Suprapubic skin (tissue), 4 donors: ENCODE measurements around the gene KIF6. TPM values are rescaled to one million over a fixed set of nuclear protein-coding genes. Genes with fewer than 3 reads are reported as not detected.

Experiments used
- DNase-seq, 2 donors: peaks; one replicate each; pipeline ENCODE4 v3.0.0-alpha.2; 2019; ENCODE audit warnings: low spot score in 2 of 2
- H3K27ac ChIP-seq: fragments of 200-600 bp; sonication (generic); one replicate; pipeline ENCODE4 v1.5.1; 2019
- H3K27me3 ChIP-seq: fragments of 200-600 bp; sonication (generic); one replicate; pipeline ENCODE4 v1.5.1; 2019
- H3K36me3 ChIP-seq: fragments of 200-600 bp; sonication (generic); one replicate; pipeline ENCODE4 v1.5.1; 2019
- H3K4me1 ChIP-seq: fragments of 200-600 bp; sonication (generic); one replicate; pipeline ENCODE4 v1.5.1; 2019
- H3K4me3 ChIP-seq: fragments of 200-600 bp; sonication (generic); one replicate; pipeline ENCODE4 v1.5.1; 2019; ENCODE audit warnings: mild to moderate bottlenecking
- H3K9me3 ChIP-seq: fragments of 200-600 bp; sonication (generic); one replicate; pipeline ENCODE4 v1.5.1; 2019
- EP300 ChIP-seq: sonication (generic); formaldehyde crosslinking; IDR thresholded peaks from one replicate; pipeline ENCODE4 v1.6.1; 2017; ENCODE audit warnings: antibody characterized with exemption
- POLR2A ChIP-seq, 2 donors: fragments of 450-650 bp; IDR thresholded peaks; one replicate each; pipeline ENCODE4 v1.6.1; 2017; ENCODE audit warnings: antibody characterized with exemption in 2 of 2, mild to moderate bottlenecking in 2 of 2, moderate library complexity in 2 of 2
- POLR2AphosphoS5 ChIP-seq, 3 donors: sonication (generic); formaldehyde crosslinking; IDR thresholded peaks; one replicate each; pipeline ENCODE4 v1.6.1; 2017; ENCODE audit warnings: antibody characterized with exemption in 3 of 3
- WGBS: methylation state at CpG from one replicate; pipeline ENCODE4 v1.1.5; 2018; 5-methylcytosine and 5-hydroxymethylcytosine counted together
- total RNA-seq, 4 donors: library from RNA; depleted of rRNA; stranded (reverse); fragments of >200 nt; gene quantifications; one replicate each; pipeline ENCODE4 v1.1.0, GENCODE V29; 2016
- TF ChIP-seq, protein P1 (sequence below), 2 donors: fragments of 200-600 bp in 1 of 2; fragments of 450-650 bp in 1 of 2; sonication (generic) in 1 of 2; IDR thresholded peaks; one replicate each; pipeline ENCODE4 v1.5.1; 2016 to 2019; ENCODE audit warnings: antibody characterized with exemption in 2 of 2, mild to moderate bottlenecking in 1 of 2, moderate library complexity in 1 of 2

The KIF6 gene
- total RNA-seq, 4 donors from 2014 or later = 0.18 to 1.1 TPM; not detected in 2

DNA sequence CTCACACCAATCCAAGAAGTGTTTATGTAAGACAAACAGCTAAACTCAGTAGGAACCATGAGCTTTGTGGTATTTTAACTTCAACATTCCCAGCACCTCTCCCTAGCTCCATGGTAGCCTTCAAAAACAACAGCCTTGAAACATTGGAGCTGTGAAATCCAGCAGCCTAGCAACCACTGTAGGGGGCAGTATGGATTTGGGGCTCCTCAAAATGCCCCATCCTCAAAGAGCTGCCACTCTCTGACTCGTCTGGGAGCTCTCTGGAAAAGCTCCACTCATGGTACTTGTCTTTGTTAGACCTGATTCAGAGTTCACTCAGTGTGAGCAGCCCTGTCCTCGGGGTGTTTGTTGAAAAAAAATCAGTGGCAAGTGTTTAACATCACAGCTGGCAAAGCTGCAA, 82.9 kb downstream of the KIF6 start:
- Histone ChIP-seq H3K27me3 (no peaks in the 10 kb centered on the region), H3K4me1 (no peaks in the 10 kb centered on the region), H3K9me3 (no peaks in the 10 kb centered on the region), H3K4me3 (no peak overlapping the region), H3K27ac (no peak overlapping the region), H3K36me3 (no peaks in the 10 kb centered on the region)
- DNase-seq = no peak
- TF ChIP-seq EP300 = no peak
- TF ChIP-seq POLR2A (IDR thresholded peaks at IDR 0.05) = no peak
- TF ChIP-seq, protein P1, sequence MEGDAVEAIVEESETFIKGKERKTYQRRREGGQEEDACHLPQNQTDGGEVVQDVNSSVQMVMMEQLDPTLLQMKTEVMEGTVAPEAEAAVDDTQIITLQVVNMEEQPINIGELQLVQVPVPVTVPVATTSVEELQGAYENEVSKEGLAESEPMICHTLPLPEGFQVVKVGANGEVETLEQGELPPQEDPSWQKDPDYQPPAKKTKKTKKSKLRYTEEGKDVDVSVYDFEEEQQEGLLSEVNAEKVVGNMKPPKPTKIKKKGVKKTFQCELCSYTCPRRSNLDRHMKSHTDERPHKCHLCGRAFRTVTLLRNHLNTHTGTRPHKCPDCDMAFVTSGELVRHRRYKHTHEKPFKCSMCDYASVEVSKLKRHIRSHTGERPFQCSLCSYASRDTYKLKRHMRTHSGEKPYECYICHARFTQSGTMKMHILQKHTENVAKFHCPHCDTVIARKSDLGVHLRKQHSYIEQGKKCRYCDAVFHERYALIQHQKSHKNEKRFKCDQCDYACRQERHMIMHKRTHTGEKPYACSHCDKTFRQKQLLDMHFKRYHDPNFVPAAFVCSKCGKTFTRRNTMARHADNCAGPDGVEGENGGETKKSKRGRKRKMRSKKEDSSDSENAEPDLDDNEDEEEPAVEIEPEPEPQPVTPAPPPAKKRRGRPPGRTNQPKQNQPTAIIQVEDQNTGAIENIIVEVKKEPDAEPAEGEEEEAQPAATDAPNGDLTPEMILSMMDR (IDR thresholded peaks at IDR 0.05) = no peak
- TF ChIP-seq POLR2AphosphoS5 (IDR thresholded peaks at IDR 0.05) = no peak
- 54% methylated on average over 2 of the region's 2 CpGs for WGBS

DNA sequence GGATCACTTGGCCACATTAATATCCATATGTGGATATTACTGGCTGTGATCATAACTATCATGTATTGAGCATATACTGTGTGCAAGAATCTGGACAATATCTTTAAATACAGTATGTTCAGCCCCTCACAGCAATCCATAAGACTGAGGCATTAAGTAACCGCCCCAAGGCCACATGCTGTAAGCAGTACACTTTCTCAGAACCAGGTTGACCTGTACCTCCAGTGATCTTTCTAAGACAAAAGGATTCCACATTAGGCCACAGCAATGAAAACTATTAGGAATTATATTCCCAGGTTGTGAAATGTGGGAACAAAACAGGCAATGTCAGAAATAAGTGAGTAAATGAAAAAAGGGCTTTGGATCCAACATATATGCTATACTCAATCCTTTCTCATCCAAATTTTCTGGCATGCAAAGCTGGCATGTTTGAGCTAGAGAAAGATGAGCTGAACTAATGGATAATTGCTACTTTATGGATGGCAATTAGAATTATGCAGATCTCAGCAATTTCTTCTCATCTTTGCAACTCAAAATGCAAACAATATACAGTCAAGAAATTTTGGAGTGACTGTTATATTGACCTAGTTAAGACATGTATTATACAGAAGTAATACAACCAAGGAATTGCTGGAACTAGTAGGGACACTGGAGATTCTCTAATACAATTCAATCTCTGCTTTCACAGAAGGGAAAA, 86.9 kb downstream of the KIF6 start:
- TF ChIP-seq POLR2A (IDR thresholded peaks at IDR 0.05) (no peak), EP300 (no peak)

DNA sequence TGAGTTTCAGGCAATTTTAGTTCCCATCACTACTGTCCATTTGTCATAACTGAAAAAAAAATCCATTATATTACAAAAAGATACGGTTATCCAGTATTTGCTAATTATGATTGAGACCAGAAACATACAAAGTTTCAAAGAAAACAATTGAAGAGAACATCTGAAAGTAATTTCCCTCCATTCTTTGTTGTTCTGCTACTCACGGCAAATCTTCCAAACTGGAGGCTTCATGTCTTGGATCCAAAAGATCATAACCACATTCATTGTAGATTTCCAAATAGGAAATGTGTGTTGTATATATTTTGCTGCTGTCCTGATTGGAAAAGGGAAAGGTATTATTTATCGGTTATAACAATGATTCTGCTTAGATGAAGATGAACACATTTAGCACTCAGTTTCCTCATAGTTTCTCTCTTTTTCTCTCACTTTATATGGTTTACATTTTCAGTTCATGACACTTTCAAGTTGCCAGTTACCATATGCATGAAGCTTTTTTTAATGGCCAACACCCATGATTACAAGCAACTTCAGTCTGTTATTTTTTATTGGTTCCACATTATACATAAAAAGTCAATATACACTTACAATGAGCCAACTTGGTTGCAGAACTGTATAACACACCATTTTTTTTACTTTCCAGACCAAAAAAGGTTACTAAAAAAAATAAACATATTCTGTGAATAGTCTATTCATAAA, 90.4 kb downstream of the KIF6 start:
- WGBS = 52% methylated on average over 3 of the region's 3 CpGs
- Histone ChIP-seq H3K27me3 (no peaks in the 10 kb centered on the region), H3K9me3 (no peaks in the 10 kb centered on the region), H3K36me3 (no peaks in the 10 kb centered on the region), H3K27ac (no peak overlapping the region), H3K4me3 (no peak overlapping the region), H3K4me1 (no peaks in the 10 kb centered on the region)
- TF ChIP-seq, protein P1 (IDR thresholded peaks at IDR 0.05) = no peak
- TF ChIP-seq POLR2A (IDR thresholded peaks at IDR 0.05) (no peak), POLR2AphosphoS5 (IDR thresholded peaks at IDR 0.05) (no peak), EP300 (no peak)
- no peak for DNase-seq

More for the DNA sequence above, 86.9 kb downstream of the KIF6 start:
- Histone ChIP-seq H3K4me3 (no peak overlapping the region), H3K27me3 (no peaks in the 10 kb centered on the region), H3K36me3 (no peaks in the 10 kb centered on the region), H3K27ac (no peak overlapping the region), H3K9me3 (no peaks in the 10 kb centered on the region), H3K4me1 (no peaks in the 10 kb centered on the region)
- 92% methylated on average over 1 of the region's 1 CpG for WGBS
- DNase-seq = no peak

DNA sequence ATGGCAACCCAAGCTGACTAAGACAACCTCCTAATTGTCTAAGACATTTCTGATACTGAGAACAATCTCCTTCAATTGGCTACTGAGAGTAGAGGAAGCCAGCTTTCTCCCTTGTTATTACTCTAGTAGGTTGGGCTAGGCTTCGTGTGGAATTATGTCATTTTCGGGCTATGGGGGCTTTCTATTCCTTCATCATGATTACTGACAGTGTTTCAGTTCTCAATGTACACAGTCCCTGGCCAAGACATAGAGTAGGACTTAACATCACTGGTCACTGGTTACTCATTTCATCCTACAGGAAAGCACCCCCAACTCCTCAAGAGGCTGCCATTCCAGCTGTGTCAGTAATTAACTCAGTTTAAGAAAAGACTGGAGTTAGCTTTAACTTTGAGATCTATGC, 100.0 kb downstream of the KIF6 start:
- Histone ChIP-seq H3K27me3 (no peaks in the 10 kb centered on the region), H3K4me3 (no peak overlapping the region), H3K36me3 (no peaks in the 10 kb centered on the region), H3K27ac (no peak overlapping the region), H3K4me1 (no peaks in the 10 kb centered on the region), H3K9me3 (no peaks in the 10 kb centered on the region)
- TF ChIP-seq, protein P1 (IDR thresholded peaks at IDR 0.05) = no peak
- TF ChIP-seq POLR2AphosphoS5 (IDR thresholded peaks at IDR 0.05) (no peak), EP300 (no peak), POLR2A (IDR thresholded peaks at IDR 0.05) (no peak)
- WGBS = 90% methylated on average over 2 of the region's 2 CpGs
- DNase-seq = no peak

DNA sequence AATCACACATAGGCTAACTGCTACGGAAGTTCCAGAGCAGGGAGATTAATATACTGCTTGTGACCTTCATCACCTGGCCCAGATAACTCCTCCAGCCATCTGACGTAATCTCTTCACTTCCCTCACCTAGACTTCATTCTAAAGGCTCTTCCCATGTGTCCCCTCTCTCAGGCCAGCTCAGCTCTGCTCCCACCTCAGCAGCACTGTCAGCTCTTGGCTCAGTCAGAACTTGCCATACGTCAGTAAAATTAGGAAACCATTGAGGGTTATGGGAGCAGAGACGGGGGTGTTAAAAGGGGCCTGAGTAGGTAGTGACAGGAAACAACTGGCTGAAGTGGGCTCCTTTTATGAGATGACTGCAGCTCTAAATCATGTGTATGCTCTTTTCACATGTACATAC, 101.5 kb downstream of the KIF6 start:
- no peaks in the 10 kb centered on the region for H3K27me3 ChIP-seq
- TF ChIP-seq EP300 (no peak), POLR2AphosphoS5 (IDR thresholded peaks at IDR 0.05) (no peak)
- TF ChIP-seq, protein P1 (IDR thresholded peaks at IDR 0.05) = no peak
- WGBS = 95% methylated on average over 4 of the region's 4 CpGs

More for the DNA sequence above, 101.5 kb downstream of the KIF6 start:
- DNase-seq = no peak
- Histone ChIP-seq H3K9me3 (no peaks in the 10 kb centered on the region), H3K4me3 (no peak overlapping the region), H3K4me1 (no peaks in the 10 kb centered on the region), H3K36me3 (no peaks in the 10 kb centered on the region), H3K27ac (no peak overlapping the region)
